T-helper 17 cell (primary cell): Measurements from ENCODE around the gene P2RX4. TPM values are rescaled to one million over a fixed set of nuclear protein-coding genes. Genes with fewer than 3 reads are reported as not detected.
"Not testable (repeated sequence)": the region's sequence is repeated elsewhere in the genome, so short reads cannot be mapped to it uniquely, and the experiment has no call there.

Experiments used
- ATAC-seq: fragments of 150-1000 bp; cut with Tn5 transposase; 2 replicates; pipeline ENCODE4 v1.10.0; 2021; ENCODE audit warnings: mild to moderate bottlenecking, moderate library complexity
- DNase-seq, 3 donors: peaks; one replicate each; pipeline versions ENCODE4 v3.0.0 to v3.0.0-alpha.2; 2020 to 2021
- H3K9me3 ChIP-seq: one replicate; pipeline ENCODE4 v1.7.0; 2013; ENCODE audit warnings: low read length, mild to moderate bottlenecking; ENCODE audit not compliant: control insufficient read depth, poor library complexity, severe bottlenecking
- H3K27ac Mint-ChIP-seq: one replicate; pipeline ENCODE4 v1.8.0; 2022; ENCODE audit warnings: mild to moderate bottlenecking, moderate library complexity, mixed read lengths
- H3K27me3 Mint-ChIP-seq: one replicate; pipeline ENCODE4 v1.8.0; 2022; ENCODE audit warnings: mixed read lengths
- H3K36me3 Mint-ChIP-seq: one replicate; pipeline ENCODE4 v1.8.0; 2022; ENCODE audit warnings: low read depth, mixed read lengths
- H3K4me1 Mint-ChIP-seq: one replicate; pipeline ENCODE4 v1.8.0; 2022; ENCODE audit warnings: mild to moderate bottlenecking, mixed read lengths
- H3K4me3 Mint-ChIP-seq: one replicate; pipeline ENCODE4 v1.8.0; 2022; ENCODE audit warnings: mild to moderate bottlenecking, moderate library complexity, mixed read lengths
- total RNA-seq, 4 donors: library from RNA in 2 of 4; stranded (reverse) in 2 of 4; gene quantifications; one replicate each; pipeline ENCODE4 v1.2.3 and lab custom pipeline; 2022 to 2026

Gene P2RX4
- total RNA-seq, 2 donors from 2014 or later = 42.8 to 53.5 TPM

- no peaks in the 10 kb centered on the region for H3K9me3 ChIP-seq
- H3K4me3 Mint-ChIP-seq = no peak overlapping the region
- no peak overlapping the region for H3K27ac Mint-ChIP-seq
- no peak for ATAC-seq
- peaks cover 3% of the 10 kb centered on the region for H3K4me1 Mint-ChIP-seq
- H3K36me3 Mint-ChIP-seq = peaks cover 11% of the 10 kb centered on the region
- no peak for DNase-seq
- H3K27me3 Mint-ChIP-seq = no peaks in the 10 kb centered on the region
Observed at GRCh38 chr12:121264135-121264534, 54.2 kb downstream of the P2RX4 start.

GRCh38 chr12:121264951-121265515 is 55.1 kb downstream of the P2RX4 start:
- no peaks in the 10 kb centered on the region for H3K9me3 ChIP-seq
- ATAC-seq = no peak
- no peak for DNase-seq
- H3K4me3 Mint-ChIP-seq = no peak overlapping the region
- H3K27me3 Mint-ChIP-seq = no peaks in the 10 kb centered on the region
- peaks cover 3% of the 10 kb centered on the region for H3K4me1 Mint-ChIP-seq
- peaks cover 11% of the 10 kb centered on the region for H3K36me3 Mint-ChIP-seq
- H3K27ac Mint-ChIP-seq = no peak overlapping the region

- H3K27me3 Mint-ChIP-seq = no peaks in the 10 kb centered on the region
- no peaks in the 10 kb centered on the region for H3K9me3 ChIP-seq
- peaks cover 8% of the 10 kb centered on the region for H3K36me3 Mint-ChIP-seq
- no peak for DNase-seq
- H3K27ac Mint-ChIP-seq = no peak overlapping the region
- H3K4me1 Mint-ChIP-seq = peaks cover 5% of the 10 kb centered on the region
- H3K4me3 Mint-ChIP-seq = no peak overlapping the region
- ATAC-seq = no peak
Observed at GRCh38 chr12:121267822-121268221, 57.9 kb downstream of the P2RX4 start.

GRCh38 chr12:121273364-121273896 is 63.5 kb downstream of the P2RX4 start:
- no peaks in the 10 kb centered on the region for H3K27me3 Mint-ChIP-seq
- peaks cover 4% of the 10 kb centered on the region for H3K36me3 Mint-ChIP-seq
- H3K4me3 Mint-ChIP-seq = no peak overlapping the region
- no peaks in the 10 kb centered on the region for H3K9me3 ChIP-seq
- DNase-seq (no peak), ATAC-seq (no peak)
- no peak overlapping the region for H3K27ac Mint-ChIP-seq
- peaks cover 12% of the 10 kb centered on the region for H3K4me1 Mint-ChIP-seq

GRCh38 chr12:121274036-121274763 is 64.3 kb downstream of the P2RX4 start:
- peaks cover 12% of the 10 kb centered on the region for H3K4me1 Mint-ChIP-seq
- H3K9me3 ChIP-seq = no peaks in the 10 kb centered on the region
- ATAC-seq (no peak), DNase-seq (no peak)
- peaks cover 4% of the 10 kb centered on the region for H3K36me3 Mint-ChIP-seq
- no peaks in the 10 kb centered on the region for H3K27me3 Mint-ChIP-seq
- no peak overlapping the region for H3K27ac Mint-ChIP-seq
- H3K4me3 Mint-ChIP-seq = no peak overlapping the region

- Mint-ChIP-seq H3K36me3 (peaks cover 4% of the 10 kb centered on the region), H3K27ac (no peak overlapping the region), H3K4me3 (no peak overlapping the region), H3K4me1 (peaks cover 12% of the 10 kb centered on the region), H3K27me3 (no peaks in the 10 kb centered on the region)
- DNase-seq (no peak), ATAC-seq (no peak)
- no peaks in the 10 kb centered on the region for H3K9me3 ChIP-seq
Observed at GRCh38 chr12:121277374-121277759, 67.4 kb downstream of the P2RX4 start.

- peak overlapping the region; percentile 56 for H3K27ac Mint-ChIP-seq
- no peak overlapping the region for H3K4me3 Mint-ChIP-seq
- ATAC-seq (peak; percentile 41), DNase-seq (no peak)
- H3K4me1 Mint-ChIP-seq = peaks cover 8% of the 10 kb centered on the region
- no peaks in the 10 kb centered on the region for H3K36me3 Mint-ChIP-seq
- no peaks in the 10 kb centered on the region for H3K27me3 Mint-ChIP-seq
- no peaks in the 10 kb centered on the region for H3K9me3 ChIP-seq
Observed at GRCh38 chr12:121278169-121279070, 68.5 kb downstream of the P2RX4 start.

GRCh38 chr12:121279071-121279375 is 69.1 kb downstream of the P2RX4 start:
- no peaks in the 10 kb centered on the region for H3K9me3 ChIP-seq
- H3K36me3 Mint-ChIP-seq = no peaks in the 10 kb centered on the region
- no peak overlapping the region for H3K4me3 Mint-ChIP-seq
- ATAC-seq = no peak
- peak overlapping the region; percentile 56 for H3K27ac Mint-ChIP-seq
- peaks cover 4% of the 10 kb centered on the region for H3K4me1 Mint-ChIP-seq
- DNase-seq = no peak
- H3K27me3 Mint-ChIP-seq = no peaks in the 10 kb centered on the region

- Mint-ChIP-seq H3K4me3 (no peak overlapping the region), H3K36me3 (no peaks in the 10 kb centered on the region), H3K4me1 (peaks cover 4% of the 10 kb centered on the region), H3K27ac (peak overlapping the region; percentile 56), H3K27me3 (no peaks in the 10 kb centered on the region)
- ATAC-seq (no peak), DNase-seq (no peak)
- no peaks in the 10 kb centered on the region for H3K9me3 ChIP-seq
Observed at GRCh38 chr12:121279507-121279915, 69.6 kb downstream of the P2RX4 start.

- not testable (repeated sequence) for ATAC-seq, H3K4me1 Mint-ChIP-seq, DNase-seq, H3K9me3 ChIP-seq, H3K36me3 Mint-ChIP-seq, H3K4me3 Mint-ChIP-seq, H3K27me3 Mint-ChIP-seq, H3K27ac Mint-ChIP-seq
Observed at GRCh38 chr12:121280531-121280930, 70.6 kb downstream of the P2RX4 start.

- H3K9me3 ChIP-seq, DNase-seq, H3K27me3 Mint-ChIP-seq, H3K4me3 Mint-ChIP-seq, H3K4me1 Mint-ChIP-seq, ATAC-seq, H3K27ac Mint-ChIP-seq, H3K36me3 Mint-ChIP-seq: not testable (repeated sequence)
Observed at GRCh38 chr12:121281116-121281515, 71.2 kb downstream of the P2RX4 start.

GRCh38 chr12:121282072-121282742 is 72.3 kb downstream of the P2RX4 start:
- DNase-seq (no peak), ATAC-seq (no peak)
- Mint-ChIP-seq H3K27me3 (no peaks in the 10 kb centered on the region), H3K27ac (peak overlapping the region; percentile 49), H3K4me3 (no peak overlapping the region), H3K4me1 (peaks cover 2% of the 10 kb centered on the region), H3K36me3 (no peaks in the 10 kb centered on the region)
- H3K9me3 ChIP-seq = no peaks in the 10 kb centered on the region

GRCh38 chr12:121282910-121283309 is 73.0 kb downstream of the P2RX4 start:
- not testable (repeated sequence) for H3K27me3 Mint-ChIP-seq, ATAC-seq, DNase-seq, H3K36me3 Mint-ChIP-seq, H3K9me3 ChIP-seq, H3K4me3 Mint-ChIP-seq, H3K27ac Mint-ChIP-seq, H3K4me1 Mint-ChIP-seq
